Measurements from ENCODE around the gene PPARG.
"Not testable (repeated sequence)": the region's sequence is repeated elsewhere in the genome, so short reads cannot be mapped to it uniquely, and the experiment has no call there.

Gene PPARG

GRCh38 chr3:12379640-12380429 lies 91.0 kb downstream of the PPARG start:
- DNase-seq (ENCODE audit: low read depth in 2 of 2), result no peak

- DNase-seq (ENCODE audit: low read depth in 2 of 2), result no peak
Observed at GRCh38 chr3:12380461-12380860, 91.6 kb downstream of the PPARG start.

GRCh38 chr3:12381199-12381598 lies 92.3 kb downstream of the PPARG start:
- DNase-seq (ENCODE audit: low read depth in 2 of 2), result no peak

- no peak for DNase-seq (ENCODE audit: low read depth in 2 of 2)
Observed at GRCh38 chr3:12383218-12383617, 94.3 kb downstream of the PPARG start.

GRCh38 chr3:12384451-12385233 lies 95.8 kb downstream of the PPARG start:
- no peak for DNase-seq (ENCODE audit: low read depth in 2 of 2)

- not testable (repeated sequence) for DNase-seq (ENCODE audit: low read depth in 2 of 2)
Observed at GRCh38 chr3:12386514-12387291, 97.8 kb downstream of the PPARG start.

GRCh38 chr3:12388185-12388584 lies 99.3 kb downstream of the PPARG start:
- DNase-seq (ENCODE audit: low read depth in 2 of 2), result no peak

- DNase-seq (ENCODE audit: low read depth in 2 of 2), result no peak
Observed at GRCh38 chr3:12392101-12392878, 103.4 kb downstream of the PPARG start.

GRCh38 chr3:12393894-12394293 lies 105.0 kb downstream of the PPARG start:
- DNase-seq (ENCODE audit: low read depth in 2 of 2), result no peak

GRCh38 chr3:12394569-12395271 lies 105.8 kb downstream of the PPARG start:
- no peak for DNase-seq (ENCODE audit: low read depth in 2 of 2)

GRCh38 chr3:12395349-12396012 lies 106.6 kb downstream of the PPARG start:
- peak in 1 of 2 donors; percentile 16 for DNase-seq (ENCODE audit: low read depth in 2 of 2)

GRCh38 chr3:12396471-12396870 lies 107.6 kb downstream of the PPARG start:
- no peak for DNase-seq (ENCODE audit: low read depth in 2 of 2)

GRCh38 chr3:12399226-12399625 lies 110.4 kb downstream of the PPARG start:
- DNase-seq (ENCODE audit: low read depth in 2 of 2), result no peak

GRCh38 chr3:12400616-12401194 lies 111.8 kb downstream of the PPARG start:
- no peak for DNase-seq (ENCODE audit: low read depth in 2 of 2)

- no peak for DNase-seq (ENCODE audit: low read depth in 2 of 2)
Observed at GRCh38 chr3:12401208-12401607, 112.3 kb downstream of the PPARG start.

- no peak for DNase-seq (ENCODE audit: low read depth in 2 of 2)
Observed at GRCh38 chr3:12405432-12406272, 116.8 kb downstream of the PPARG start.

- no peak for DNase-seq (ENCODE audit: low read depth in 2 of 2)
Observed at GRCh38 chr3:12408984-12409683, 120.3 kb downstream of the PPARG start.
